Esophagus muscularis mucosa (tissue), 3 donors: ENCODE measurements around the gene FBXO36.

Experiments used
- CTCF ChIP-seq, 3 experiments: fragments of 200-600 bp in 2 of 3; fragments of 450-650 bp in 1 of 3; sonication (generic) in 2 of 3; IDR thresholded peaks; one replicate each; pipeline ENCODE4 v1.5.1; 2017 to 2019; ENCODE audit warnings: antibody characterized with exemption in 3 of 3, mild to moderate bottlenecking in 2 of 3, moderate library complexity in 1 of 3
- POLR2A ChIP-seq: fragments of 450-650 bp; IDR thresholded peaks from one replicate; pipeline ENCODE4 v1.6.1; 2017; ENCODE audit warnings: antibody characterized with exemption, moderate library complexity, mild to moderate bottlenecking, low read depth

GRCh38 chr2:229922449-229923386, at the start of gene FBXO36:
- TF ChIP-seq POLR2A: no peak
- TF ChIP-seq CTCF (IDR thresholded peaks at IDR 0.05): no peak
